GM12872 (cell line): ENCODE measurements around the gene CCL11.

Experiments
- CTCF ChIP-seq: IDR thresholded peaks from 3 replicates; pipeline ENCODE4 v1.5.1; 2011; ENCODE audit warnings: low read depth, mild to moderate bottlenecking, low read length, moderate library complexity; ENCODE audit not compliant: insufficient read depth

Gene CCL11

GRCh38 chr17:34276826-34277225 lies 8.7 kb upstream of the CCL11 start:
- TF ChIP-seq CTCF: no peak

- TF ChIP-seq CTCF: no peak
These were observed 2.0 kb upstream of the CCL11 start for GRCh38 chr17:34283571-34283970.

- TF ChIP-seq CTCF: no peak
These were observed 2.3 kb downstream of the CCL11 start for GRCh38 chr17:34287875-34288274.

GRCh38 chr17:34290586-34290985 lies 5.0 kb downstream of the CCL11 start:
- TF ChIP-seq CTCF: no peak

- no peak for TF ChIP-seq CTCF
These were observed 6.3 kb downstream of the CCL11 start for GRCh38 chr17:34291721-34292348.

- no peak for TF ChIP-seq CTCF
These were observed 13.5 kb downstream of the CCL11 start for GRCh38 chr17:34299027-34299426.

- no peak for TF ChIP-seq CTCF
These were observed 14.5 kb downstream of the CCL11 start for GRCh38 chr17:34299956-34300577.
